Activated naive CD4-positive, alpha-beta T cell treated with anti-CD3 and anti-CD28 coated beads, Interleukin-2, amount 50 U/mL, for 24 hours (primary cell): ENCODE results near the gene ICAM3.

Experiments used
- H3K27ac Mint-ChIP-seq: one replicate; pipeline ENCODE4 v1.8.0; 2021; ENCODE audit warnings: mild to moderate bottlenecking, mixed read lengths
- H3K27me3 Mint-ChIP-seq: one replicate; pipeline ENCODE4 v1.8.0; 2021; ENCODE audit warnings: mixed read lengths
- H3K36me3 Mint-ChIP-seq: one replicate; pipeline ENCODE4 v1.8.0; 2021; ENCODE audit warnings: mixed read lengths
- H3K4me1 Mint-ChIP-seq: one replicate; pipeline ENCODE4 v1.8.0; 2021; ENCODE audit warnings: mixed read lengths
- H3K4me3 Mint-ChIP-seq: one replicate; pipeline ENCODE4 v1.8.0; 2021; ENCODE audit warnings: mild to moderate bottlenecking, mixed read lengths
- H3K9me3 Mint-ChIP-seq: one replicate; pipeline ENCODE4 v1.8.0; 2021; ENCODE audit warnings: mixed read lengths

The ICAM3 gene

DNA sequence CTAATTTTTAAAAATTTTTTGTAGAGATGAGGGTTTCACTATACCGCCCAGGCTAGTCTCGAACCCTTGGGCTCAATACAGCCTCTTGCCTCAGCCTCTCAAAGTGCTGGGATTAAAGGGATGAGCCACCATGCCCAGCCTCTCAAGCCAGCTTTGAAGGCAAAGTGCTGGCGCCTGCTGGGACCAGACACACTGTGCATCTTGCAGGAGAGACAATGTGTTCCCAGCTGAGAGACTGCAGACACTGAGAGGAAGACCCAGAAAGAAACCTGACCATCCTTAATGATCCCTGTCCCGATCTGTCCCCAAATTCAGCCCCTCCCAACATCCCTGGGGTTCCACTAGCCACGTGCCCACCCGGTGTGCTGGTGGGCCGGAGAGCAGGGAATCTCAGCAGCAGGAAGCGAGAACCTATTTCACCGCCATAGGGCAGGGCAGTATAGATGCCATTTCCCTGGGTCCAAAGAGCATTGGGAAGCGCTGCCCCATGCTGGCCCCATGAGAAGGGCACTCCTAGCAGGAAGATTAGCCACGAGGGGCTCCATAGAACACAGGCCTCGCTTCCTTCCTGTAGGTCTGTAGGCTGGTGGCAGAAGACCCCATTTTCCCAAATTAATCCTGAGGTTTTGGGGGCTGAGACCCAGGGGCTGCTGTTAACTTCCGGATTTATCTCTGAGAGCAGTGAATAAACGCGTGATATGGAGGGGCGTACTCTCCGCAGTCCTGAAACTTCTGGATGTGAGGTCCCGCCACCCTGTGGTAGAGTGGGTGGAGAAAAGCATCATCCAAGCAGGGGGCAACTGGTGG is 7.1 kb downstream of the ICAM3 start:
- Mint-ChIP-seq H3K36me3 (peaks cover 5% of the 10 kb centered on the region), H3K27me3 (no peaks in the 10 kb centered on the region), H3K9me3 (no peaks in the 10 kb centered on the region), H3K4me1 (peaks cover 18% of the 10 kb centered on the region), H3K27ac (peak overlapping the region; percentile 98), H3K4me3 (peak overlapping the region; percentile 97)

DNA sequence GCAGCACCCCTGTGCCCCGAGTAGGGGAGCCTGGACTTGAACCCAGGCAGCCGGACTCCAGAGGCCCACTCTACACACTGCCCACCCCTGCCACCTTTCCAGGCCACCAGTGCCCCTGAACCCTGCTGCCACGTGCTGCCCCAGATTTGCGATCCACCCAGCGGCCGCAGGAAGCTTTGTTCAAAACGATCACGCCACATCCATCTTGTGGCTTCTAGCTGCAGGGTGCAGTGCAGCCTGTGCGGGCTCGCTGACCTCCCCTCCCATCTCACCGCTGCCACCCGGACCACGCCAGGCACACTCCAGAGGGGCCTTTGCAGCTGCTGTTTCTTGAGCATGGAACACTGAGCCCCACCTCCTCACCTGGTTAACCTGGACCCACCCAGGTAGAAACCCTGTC is 9.9 kb downstream of the ICAM3 start:
- Mint-ChIP-seq H3K4me3 (no peak overlapping the region), H3K27me3 (no peaks in the 10 kb centered on the region), H3K27ac (no peak overlapping the region), H3K36me3 (peaks cover 5% of the 10 kb centered on the region), H3K4me1 (peaks cover 18% of the 10 kb centered on the region), H3K9me3 (no peaks in the 10 kb centered on the region)

DNA sequence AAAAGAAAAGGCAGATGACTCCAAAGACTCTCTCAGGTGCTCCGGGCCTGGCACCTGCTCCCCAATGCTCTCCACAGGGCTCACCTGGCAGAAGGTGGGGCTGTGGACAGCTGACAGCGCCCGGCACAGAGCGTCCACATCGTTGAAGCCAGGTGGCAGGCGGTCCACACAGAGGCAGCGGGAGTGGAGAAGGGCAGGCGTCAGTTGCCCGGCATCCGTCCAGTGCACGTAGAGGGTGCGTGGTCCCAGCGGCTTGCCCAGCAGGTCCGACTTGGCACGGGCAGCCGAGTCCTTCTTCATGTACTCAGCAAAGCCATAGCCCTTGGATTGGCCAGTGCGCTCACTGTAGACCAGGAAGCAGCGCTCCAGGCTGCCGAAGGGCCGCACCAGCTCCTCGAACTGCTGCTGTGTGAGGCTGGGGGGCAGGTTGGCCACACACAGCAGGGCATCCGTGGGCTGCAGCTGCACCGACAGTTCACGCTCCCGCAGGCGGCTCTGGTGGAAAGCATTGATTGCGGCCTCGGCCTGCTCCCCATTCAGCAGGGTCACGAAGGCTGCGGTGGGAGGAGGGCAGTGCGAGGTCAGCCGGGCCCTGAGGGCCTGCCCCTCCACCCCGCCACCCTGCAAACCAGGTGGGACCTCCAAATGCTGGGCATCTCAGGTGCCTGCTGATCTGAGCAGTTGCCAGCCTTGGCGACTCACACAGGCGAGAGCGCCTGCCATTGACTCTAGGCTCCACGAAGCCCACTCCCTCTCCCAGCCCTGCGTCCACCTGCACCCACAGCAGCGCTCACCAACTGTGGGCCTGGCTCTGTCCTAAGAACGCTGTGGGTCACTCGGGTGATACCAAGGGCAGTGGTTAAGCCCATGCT is 10.6 kb downstream of the ICAM3 start:
- peaks cover 17% of the 10 kb centered on the region for H3K4me1 Mint-ChIP-seq
- H3K9me3 Mint-ChIP-seq, result no peaks in the 10 kb centered on the region
- no peak overlapping the region for H3K27ac Mint-ChIP-seq
- peaks cover 5% of the 10 kb centered on the region for H3K36me3 Mint-ChIP-seq
- no peaks in the 10 kb centered on the region for H3K27me3 Mint-ChIP-seq
- H3K4me3 Mint-ChIP-seq, result no peak overlapping the region

DNA sequence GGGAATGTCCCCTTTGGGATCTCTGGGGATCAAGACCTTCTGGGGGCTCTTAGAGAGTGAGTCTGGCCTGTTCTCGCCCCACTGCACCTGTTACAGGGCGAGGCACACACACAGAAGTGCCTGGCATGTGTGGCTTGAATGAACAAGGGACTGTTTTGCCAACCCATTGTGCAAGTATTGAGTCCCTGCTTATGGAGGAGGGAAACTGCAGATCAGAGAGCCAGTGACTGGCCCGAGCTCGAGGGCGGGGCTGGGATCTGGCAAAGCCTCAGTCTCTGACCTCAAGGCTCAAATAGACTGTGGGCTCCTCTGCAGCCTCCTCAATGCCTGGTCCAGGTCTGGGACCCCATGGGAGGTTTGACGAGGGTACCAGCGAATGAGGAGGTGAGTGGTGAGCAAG is 11.6 kb downstream of the ICAM3 start:
- Mint-ChIP-seq H3K27ac (no peak overlapping the region), H3K36me3 (peaks cover 4% of the 10 kb centered on the region), H3K4me1 (peaks cover 12% of the 10 kb centered on the region)

DNA sequence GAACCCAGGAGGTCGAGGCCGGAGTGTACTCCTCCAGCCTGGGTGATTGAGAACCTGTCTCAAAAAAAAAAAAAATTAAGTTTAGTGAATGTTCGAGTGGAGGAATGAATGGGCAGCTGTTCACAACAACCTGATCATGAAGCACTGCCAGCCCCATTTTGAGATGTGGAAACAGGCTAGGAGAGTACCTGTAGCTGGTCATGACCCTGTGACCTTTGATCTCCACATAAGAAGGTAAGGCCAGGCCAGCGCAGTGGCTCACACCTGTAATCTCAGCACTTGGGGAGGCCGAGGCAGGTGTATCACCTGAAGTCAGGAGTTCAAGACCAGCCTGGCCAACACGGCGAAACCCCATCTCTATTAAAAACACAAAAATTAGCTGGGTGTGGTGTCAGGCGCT is 13.7 kb downstream of the ICAM3 start:
- Mint-ChIP-seq H3K9me3 (no peaks in the 10 kb centered on the region), H3K36me3 (no peaks in the 10 kb centered on the region), H3K27me3 (no peaks in the 10 kb centered on the region), H3K4me1 (peaks cover 4% of the 10 kb centered on the region), H3K27ac (no peak overlapping the region), H3K4me3 (no peak overlapping the region)

More for the DNA sequence above, 11.6 kb downstream of the ICAM3 start:
- Mint-ChIP-seq H3K27me3 (no peaks in the 10 kb centered on the region), H3K4me3 (no peak overlapping the region), H3K9me3 (no peaks in the 10 kb centered on the region)

DNA sequence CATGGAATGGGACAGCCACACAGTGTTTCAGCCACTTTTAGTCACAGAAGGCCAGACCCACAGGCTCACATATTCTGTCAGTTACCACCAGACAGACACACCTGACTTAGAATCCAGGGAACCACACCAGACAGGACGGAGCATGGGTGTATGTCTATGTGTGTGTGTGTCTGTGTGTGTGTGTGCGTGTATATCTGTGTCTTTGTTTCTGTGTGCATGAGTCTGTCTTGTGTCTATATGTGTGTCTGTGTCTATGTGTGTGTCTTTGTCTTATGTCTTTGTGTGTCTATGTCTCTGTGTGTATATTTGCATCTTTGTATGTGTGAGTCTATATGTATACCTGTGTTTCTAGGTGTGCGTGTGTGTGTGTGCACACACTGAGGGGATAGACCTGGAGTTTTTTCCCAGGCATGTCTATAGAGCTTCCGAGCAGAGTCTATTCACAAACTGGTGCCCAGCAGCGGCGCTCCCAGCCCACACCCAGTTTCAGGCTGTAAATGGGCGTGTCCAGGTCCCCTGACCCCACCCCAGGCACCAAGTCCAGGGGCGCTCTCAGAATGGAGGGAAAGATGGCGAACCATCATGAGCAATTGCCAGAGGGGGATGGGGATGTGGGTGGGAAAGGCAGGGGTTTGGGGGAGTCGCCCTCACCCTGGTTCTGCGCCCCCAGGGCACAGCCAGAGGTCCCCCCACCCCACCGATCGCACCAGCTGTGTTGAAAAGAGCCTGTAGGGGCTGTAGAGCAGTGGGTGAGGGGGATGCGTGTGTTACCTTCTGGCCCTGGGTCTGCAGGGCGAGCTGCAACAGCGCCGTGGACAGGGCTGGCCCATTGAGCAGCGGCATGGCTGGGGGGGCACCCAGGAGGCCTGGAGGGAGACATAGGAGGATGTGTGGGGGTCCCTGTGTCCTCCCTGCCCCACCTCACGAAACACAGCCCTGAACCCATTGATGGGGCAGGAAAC is 17.3 kb downstream of the ICAM3 start:
- Mint-ChIP-seq H3K36me3 (peaks cover 6% of the 10 kb centered on the region), H3K9me3 (no peaks in the 10 kb centered on the region), H3K27me3 (no peaks in the 10 kb centered on the region), H3K4me1 (no peaks in the 10 kb centered on the region), H3K27ac (no peak overlapping the region), H3K4me3 (no peak overlapping the region)

DNA sequence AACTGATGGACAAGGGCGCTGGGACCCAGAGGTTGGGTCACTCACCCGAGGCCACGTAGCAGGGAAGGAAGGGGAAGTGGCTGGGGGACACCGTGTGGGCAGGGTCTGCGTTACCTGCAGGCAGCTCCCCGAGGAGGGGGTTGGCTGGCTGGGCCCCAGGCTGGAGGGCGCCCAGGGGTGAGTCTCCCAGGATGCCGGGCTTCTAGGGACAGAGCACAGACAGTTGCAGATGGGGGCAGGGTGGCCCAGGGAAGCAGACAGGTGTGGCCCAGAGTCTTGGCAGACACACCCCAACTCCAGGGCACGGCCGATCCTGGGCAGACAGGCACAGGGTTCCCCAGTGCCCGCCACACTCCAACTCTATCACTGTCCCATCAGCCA is 18.0 kb downstream of the ICAM3 start:
- Mint-ChIP-seq H3K4me1 (peaks cover under 1% of the 10 kb centered on the region), H3K27ac (no peak overlapping the region), H3K9me3 (no peaks in the 10 kb centered on the region), H3K36me3 (peaks cover 6% of the 10 kb centered on the region), H3K27me3 (no peaks in the 10 kb centered on the region), H3K4me3 (no peak overlapping the region)

DNA sequence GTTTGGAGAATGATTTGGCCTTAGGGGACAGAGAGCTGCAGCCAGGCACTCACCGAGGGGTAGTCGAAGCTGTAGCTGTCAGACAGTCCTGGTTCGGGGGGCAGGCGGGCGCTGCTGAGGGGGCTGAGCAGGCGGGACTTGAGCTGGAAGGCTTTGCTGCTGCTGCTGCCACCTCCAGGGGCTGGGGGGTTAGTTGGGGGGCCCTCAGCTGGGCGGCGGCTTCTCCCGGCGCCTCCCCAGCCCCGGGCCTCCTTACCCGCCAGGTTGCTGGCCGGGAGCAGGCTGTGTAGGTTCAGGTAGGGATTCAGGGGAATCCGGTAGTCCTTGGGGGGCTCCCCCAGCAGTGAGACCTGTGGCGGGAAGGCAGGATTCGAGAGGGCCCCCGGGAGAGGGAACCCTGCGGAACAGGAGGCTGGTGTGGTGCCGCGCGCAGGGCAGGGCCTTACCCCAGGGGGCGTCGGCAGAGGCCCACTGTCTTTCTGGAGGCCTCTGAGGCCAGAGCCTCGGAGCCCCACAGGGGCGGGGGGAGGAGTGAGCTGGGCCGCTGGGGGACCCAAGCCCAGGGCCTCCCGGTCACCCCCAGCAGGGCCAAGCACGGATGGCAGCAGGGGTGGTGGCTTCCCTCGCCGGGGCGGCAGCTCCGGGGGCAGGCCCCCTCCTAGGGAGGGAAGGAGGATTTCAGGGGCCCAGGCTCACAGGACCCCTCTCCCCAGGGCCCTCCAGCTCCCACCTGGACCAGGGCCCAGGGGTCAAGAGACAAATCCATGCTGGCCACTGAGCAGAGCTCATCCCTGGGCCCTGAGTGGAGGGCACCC is 18.6 kb downstream of the ICAM3 start:
- Mint-ChIP-seq H3K36me3 (peaks cover 10% of the 10 kb centered on the region), H3K27ac (no peak overlapping the region), H3K4me1 (peaks cover 7% of the 10 kb centered on the region)

DNA sequence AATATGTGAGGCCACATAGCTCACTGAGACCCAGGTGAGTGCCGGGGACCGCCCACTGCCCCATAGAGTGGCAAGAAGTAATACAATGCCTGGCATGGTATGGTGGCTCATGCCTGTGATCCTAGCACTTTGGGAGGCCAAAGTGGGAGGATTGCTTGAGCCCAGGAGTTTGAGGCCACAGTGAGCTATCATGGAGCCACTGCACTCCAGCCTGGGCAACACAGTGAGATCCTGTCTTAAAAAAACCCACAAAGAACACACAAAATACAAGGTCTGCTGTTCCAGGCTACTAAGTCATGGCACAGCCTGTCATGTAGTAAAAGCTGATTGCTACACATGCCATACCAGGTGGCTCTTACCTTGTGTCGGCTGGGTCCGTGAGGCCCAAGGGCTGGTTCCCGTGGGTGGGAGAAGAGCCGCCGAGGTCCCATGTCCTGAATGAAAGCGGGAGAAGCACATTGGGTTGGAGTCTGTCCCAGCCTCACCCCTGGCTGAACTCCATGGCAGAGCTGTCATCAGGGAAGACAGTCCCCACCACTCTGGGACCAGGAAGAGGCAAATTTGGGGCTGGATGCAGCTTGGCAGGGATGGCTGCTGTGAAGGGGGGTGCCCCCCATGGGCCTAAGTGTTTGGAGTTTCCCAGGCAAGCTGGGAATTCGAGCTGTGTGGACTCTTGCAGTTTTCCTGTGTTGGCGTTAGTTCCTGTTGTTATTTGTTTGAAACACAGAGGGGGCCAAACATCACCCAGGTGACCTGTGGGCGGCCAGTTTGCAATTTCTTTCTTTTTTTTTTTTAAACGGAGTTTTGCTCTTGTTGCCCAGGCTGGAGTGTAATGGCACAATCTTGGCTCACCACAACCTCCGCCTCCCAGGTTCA is 20.4 kb downstream of the ICAM3 start:
- Mint-ChIP-seq H3K4me3 (no peak overlapping the region), H3K36me3 (peaks cover 12% of the 10 kb centered on the region), H3K9me3 (no peaks in the 10 kb centered on the region), H3K27ac (no peak overlapping the region), H3K27me3 (no peaks in the 10 kb centered on the region), H3K4me1 (peaks cover 21% of the 10 kb centered on the region)

More for the DNA sequence above, 18.6 kb downstream of the ICAM3 start:
- H3K27me3 Mint-ChIP-seq, result no peaks in the 10 kb centered on the region
- H3K9me3 Mint-ChIP-seq, result no peaks in the 10 kb centered on the region
- H3K4me3 Mint-ChIP-seq, result no peak overlapping the region

DNA sequence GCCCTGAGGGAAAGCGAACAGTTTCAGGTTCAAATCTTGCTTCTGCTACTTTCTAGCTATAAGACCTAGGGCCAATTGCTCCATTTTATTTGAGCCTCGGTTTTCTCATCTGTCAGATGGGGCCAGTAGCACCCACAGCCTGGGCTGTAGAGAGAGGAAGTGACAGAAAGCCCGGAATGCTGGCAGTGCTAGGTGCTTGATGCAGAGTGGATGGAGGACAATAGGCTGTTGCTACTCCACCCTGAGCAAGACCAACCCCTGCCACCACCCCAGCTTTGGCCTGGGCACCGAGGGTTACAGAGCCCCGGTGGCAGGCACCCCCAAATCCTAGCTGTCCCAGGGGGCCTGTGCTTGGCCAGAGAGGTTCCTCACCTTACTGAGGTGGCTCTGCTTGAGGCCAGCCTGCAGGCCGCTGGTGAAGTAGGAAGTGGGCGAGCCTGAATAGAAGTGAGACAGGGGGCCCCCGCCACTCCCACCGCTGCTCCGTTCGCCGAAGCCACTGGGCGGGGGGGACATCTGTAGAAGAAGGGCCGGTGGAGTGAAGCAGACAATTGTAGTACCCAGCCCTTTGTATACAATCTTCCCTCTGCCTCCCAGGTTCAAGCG is 21.5 kb downstream of the ICAM3 start:
- Mint-ChIP-seq H3K27ac (no peak overlapping the region), H3K4me3 (no peak overlapping the region), H3K36me3 (peaks cover 12% of the 10 kb centered on the region)

DNA sequence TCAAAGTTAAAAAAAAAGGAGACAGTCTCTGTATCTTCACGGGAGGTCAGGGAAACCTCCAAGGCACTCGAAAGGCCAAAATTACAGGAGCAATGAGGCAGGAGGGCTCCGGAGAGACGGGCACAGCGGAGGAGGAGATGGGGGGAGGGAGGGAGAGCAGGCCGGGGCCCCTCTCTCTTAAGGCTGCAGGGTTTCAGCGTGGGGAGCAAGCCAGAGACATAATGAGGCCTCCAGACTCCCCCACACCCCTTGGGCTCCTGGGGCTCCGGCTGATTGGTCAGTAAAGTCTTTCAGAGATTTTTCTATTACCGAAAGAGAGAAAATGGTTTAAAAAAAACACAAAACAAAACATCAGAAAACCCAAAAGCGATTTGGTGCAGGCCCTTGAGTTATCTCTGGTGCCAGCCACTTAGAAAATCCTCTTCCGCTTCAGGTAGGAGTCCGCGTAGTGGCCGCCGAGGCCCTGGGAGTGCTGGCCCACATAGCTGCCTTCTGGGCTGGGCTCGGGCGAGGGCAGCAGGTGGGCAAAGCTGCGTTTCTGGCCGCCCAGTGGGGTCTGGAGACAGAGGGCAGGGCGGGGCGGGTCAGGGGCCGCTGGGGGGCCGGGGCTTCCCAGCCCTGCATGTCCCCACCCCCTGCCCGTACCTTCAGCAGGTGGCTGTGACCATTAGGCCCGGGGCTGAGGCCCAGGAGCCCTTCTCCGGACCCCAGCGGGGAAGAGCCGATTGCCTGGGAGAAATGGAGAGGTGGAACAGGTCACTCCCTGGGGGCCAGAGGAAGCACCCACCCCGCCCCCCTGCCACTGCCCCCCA is 22.2 kb downstream of the ICAM3 start:
- Mint-ChIP-seq H3K4me3 (no peak overlapping the region), H3K27me3 (no peaks in the 10 kb centered on the region), H3K4me1 (peaks cover 21% of the 10 kb centered on the region), H3K27ac (no peak overlapping the region), H3K36me3 (peaks cover 12% of the 10 kb centered on the region), H3K9me3 (no peaks in the 10 kb centered on the region)

More for the DNA sequence above, 21.5 kb downstream of the ICAM3 start:
- H3K9me3 Mint-ChIP-seq, result no peaks in the 10 kb centered on the region
- H3K27me3 Mint-ChIP-seq, result no peaks in the 10 kb centered on the region
- peaks cover 21% of the 10 kb centered on the region for H3K4me1 Mint-ChIP-seq

DNA sequence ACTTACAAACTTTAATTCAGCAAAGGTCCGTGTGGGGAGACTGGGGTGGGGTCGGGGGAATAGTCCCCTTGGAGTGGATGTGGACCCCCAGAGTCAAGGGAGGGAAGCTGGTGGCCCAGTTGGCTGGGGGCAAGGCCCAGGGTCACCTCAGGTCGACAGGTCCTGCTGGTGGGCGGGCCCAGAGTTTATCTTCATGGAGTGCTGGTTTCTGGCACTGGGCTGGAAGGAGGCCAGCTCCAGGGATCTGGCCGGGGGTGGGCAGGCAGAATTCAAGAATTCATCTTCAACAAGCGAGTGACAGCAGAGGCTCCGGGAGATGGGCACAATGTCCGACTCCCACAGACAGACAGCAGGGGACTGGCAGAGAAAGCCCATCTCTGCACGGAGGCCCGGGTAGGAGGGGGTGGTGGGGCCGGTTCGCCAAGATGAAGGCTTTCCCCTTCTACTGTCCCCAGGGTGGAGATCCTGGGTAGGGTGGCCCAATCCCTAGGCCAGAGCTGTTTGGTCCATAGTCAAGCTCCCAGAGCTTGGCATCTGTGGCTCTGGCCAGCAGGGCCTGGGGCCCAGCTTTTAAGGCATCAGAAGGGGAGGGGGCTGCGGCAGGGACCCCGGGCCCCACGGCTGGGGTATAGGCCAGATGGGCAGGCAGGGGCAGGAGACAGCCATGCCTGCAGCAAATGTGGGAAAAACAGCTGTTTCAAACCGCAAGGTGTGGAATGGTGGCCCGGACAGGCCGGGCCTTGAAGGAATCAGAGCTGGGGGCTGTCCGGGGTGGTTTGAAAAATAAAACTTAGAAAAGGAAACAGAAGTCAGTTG is 23.0 kb downstream of the ICAM3 start:
- Mint-ChIP-seq H3K4me1 (peaks cover 21% of the 10 kb centered on the region), H3K36me3 (peaks cover 12% of the 10 kb centered on the region), H3K4me3 (peak overlapping the region; percentile 89), H3K27ac (peak overlapping the region; percentile 74), H3K9me3 (no peaks in the 10 kb centered on the region), H3K27me3 (no peaks in the 10 kb centered on the region)
